NCI-H774 (cell line): ENCODE measurements around the gene SP100.
"Not testable (repeated sequence)": the region's sequence is repeated elsewhere in the genome, so short reads cannot be mapped to it uniquely, and the experiment has no call there.

Experiments used
- DNase-seq: peaks from one replicate; lab custom pipeline; 2025; lab: John Stamatoyannopoulos, UW

Gene SP100

GRCh38 chr2:230419181-230419580 lies 3.2 kb downstream of the SP100 start:
- no peak for DNase-seq

GRCh38 chr2:230422149-230422548 lies 6.1 kb downstream of the SP100 start:
- DNase-seq: no peak

GRCh38 chr2:230423851-230424458 lies 8.0 kb downstream of the SP100 start:
- DNase-seq: no peak

GRCh38 chr2:230425377-230425776 lies 9.4 kb downstream of the SP100 start:
- no peak for DNase-seq

DNA sequence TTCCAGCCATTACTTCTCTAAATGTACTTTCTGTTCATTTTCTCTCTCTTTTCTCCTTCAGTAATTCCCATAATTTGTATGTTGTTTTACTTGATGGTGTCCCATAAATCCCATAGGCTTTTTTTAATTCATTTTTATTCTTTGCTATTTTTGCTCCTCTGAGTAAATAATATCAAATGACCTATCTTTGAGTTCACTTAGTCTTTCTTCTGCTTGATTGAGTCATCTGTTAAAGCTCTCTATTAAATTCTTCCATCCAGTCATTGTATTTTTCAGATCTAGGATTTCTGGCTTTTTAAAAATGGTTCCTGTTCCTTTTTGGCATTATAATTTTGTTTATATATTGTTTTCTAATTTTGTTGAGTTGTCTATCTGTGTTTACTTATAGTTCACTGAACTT lies 13.5 kb downstream of the SP100 start:
- DNase-seq: no peak

DNA sequence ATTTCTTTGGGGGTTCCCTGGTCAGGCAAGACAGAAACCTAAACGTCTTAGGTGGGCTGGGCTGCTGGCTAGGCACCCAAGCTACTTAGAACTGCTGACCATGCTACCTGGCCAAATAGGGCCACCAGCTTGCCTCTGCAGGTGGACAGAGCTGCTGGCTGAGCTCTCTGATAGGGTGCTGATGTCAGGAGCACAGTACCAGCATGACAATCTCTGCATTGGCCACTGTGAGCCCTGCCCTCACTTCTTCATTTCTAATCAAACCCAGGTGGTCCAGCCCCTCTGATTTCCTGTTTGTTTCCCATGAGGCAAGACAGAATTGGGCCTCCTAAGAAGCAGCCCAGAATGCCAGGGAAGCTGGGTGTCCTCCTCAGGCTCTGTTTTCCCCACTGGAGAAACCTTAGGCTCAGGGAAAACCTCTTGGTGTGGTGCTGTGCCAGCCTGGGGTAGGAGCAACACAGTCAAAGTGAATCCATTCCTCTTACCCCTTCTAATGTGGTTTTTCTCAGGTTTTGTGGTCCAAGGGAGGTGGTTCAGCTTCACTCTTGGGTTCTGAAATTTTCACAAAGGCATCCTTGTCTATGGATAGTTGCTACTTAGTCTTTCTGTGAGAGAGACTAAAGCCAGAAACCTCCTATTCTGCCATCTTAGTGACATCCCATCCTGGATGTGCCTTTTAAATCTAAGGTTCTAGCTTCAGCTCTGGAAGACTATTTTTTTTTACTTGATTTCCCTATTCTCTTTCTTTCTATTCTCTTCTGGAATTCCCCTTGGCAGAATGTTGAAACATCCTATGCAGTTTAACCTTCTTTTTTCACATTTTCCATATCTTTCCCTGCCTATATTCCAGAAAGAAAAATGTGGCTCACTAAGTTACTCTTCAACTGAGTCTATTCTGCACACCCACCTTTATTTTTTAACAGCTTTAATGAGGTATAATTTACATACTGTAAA lies 15.2 kb downstream of the SP100 start:
- DNase-seq: no peak

DNA sequence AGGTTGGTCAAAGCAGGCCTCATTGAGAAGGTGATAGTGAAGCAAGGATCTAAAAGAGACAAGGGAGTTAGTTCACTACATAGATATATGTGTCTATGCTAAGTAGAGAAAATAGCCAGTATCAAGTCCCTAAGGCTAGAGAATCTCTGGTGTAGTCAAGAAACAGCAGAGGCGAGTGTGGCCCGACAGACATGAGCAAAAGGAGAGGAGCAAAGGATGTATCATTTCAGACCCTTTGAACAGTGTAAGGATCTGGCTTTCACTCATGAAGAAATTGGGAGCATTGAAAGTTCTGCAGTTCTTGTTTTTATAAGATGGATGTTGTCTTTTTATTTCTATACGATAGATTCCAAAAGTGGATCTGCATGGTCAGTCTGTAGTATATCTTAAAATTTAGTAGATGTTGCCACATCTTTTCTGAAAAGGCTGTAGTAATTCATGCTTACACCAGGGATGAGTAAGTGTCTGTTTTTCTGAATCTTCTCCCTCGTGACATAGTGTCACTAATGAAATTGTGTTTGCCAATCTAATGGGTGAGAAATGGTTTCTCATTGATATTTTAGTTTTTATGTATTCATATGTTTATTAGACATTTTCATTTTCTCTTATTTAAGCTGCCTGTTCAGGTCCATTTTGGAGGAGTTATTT lies 18.8 kb downstream of the SP100 start:
- DNase-seq: no peak

- no peak for DNase-seq
Measured at GRCh38 chr2:230435431-230435830, 19.4 kb downstream of the SP100 start.

GRCh38 chr2:230439121-230439520 lies 23.1 kb downstream of the SP100 start:
- DNase-seq: not testable (repeated sequence)

GRCh38 chr2:230439590-230439989 lies 23.6 kb downstream of the SP100 start:
- no peak for DNase-seq

DNA sequence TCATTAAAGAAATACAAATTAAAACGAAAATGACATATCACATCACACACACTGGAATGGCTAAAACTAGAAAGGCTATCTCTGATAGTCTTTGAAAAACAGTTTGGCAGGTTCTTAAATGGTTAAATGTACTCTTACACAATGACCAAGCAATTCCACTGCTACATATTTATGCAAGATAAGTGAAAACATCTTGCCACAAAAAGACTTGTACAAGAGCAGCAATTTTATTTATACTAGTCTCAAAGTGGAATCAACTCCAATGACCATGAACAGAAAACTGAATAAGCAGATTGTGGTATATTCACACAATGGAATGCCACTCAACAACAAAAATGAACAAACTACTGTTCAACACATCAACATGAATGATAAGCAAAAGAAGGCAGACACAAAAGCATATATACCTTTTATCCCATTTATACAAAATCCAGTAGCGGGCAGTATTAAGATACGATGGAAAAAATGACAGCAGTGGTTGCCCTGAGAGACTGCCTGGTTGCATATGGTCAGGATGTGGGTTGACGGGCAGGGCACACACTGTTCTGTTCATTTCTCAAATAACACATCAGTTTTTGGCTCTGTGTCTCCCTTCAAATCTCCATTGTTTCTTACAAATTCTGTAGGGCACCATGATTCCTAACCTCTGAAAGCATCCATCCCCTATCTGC lies 25.4 kb downstream of the SP100 start:
- no peak for DNase-seq

GRCh38 chr2:230443541-230443940 lies 27.5 kb downstream of the SP100 start:
- no peak for DNase-seq

- DNase-seq: no peak
Measured at GRCh38 chr2:230444832-230445231, 28.8 kb downstream of the SP100 start.

- no peak for DNase-seq
Measured at GRCh38 chr2:230447036-230447435, 31.0 kb downstream of the SP100 start.

- no peak for DNase-seq
Measured at GRCh38 chr2:230447455-230448451, 31.8 kb downstream of the SP100 start.

DNA sequence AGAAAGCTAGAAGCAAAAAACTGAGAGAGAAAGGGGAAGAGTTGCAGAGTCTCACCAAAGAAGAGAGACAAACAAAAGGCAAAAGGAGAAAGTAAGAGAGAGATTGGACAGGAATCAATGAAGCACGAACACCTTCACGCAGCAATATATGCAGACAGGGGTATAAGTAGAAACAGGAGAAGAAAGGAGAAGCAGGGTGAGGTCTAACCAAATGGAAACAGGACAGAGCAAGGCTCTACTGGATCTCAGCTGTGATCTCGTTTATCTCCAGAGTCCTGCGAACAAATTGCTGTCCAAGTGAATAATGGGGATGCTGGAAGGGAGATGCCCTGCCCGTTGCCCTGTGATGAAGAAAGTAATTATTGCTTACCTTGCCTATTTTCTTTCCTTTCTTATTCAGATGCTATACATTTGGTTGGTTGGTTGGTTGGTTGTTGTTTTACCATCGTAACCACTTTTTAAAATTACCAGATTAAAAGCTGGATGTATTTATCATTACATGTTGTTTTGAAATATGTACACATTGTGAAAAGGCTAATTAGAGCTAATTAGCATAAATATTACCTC lies 34.0 kb downstream of the SP100 start:
- no peak for DNase-seq

DNA sequence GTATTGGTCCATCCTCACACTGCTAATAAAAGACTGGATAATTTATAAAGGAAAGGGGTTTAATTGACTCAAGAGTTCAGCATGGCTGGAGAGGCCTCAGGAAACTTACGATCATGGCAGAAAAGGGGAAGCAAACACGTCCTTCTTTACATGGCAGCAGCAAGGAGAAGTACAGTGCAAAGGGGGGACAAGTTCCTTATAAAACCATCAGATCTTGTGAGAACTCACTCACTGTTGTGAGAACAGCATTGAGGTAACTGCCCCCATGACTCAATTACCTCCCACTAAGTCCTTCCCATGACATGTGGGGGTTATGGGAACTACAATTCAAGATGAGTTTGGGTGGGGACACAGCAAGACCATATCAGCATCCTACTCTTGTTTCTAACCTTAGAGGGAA lies 37.0 kb downstream of the SP100 start:
- no peak for DNase-seq

GRCh38 chr2:230455005-230455684 lies 39.1 kb downstream of the SP100 start:
- no peak for DNase-seq

GRCh38 chr2:230457073-230457768 lies 41.2 kb downstream of the SP100 start:
- no peak for DNase-seq

GRCh38 chr2:230457793-230458192 lies 41.8 kb downstream of the SP100 start:
- DNase-seq: no peak
